COLO829 (cell line): ENCODE measurements around the gene TMEM100.

Experiments
- DNase-seq: peaks from one replicate; pipeline ENCODE4 v3.0.0; 2012; ENCODE audit warnings: low spot score

TMEM100 gene

GRCh38 chr17:55743103-55743679, 20.5 kb upstream of the TMEM100 start:
- DNase-seq = peak; percentile 46

- DNase-seq = no peak
Observed at GRCh38 chr17:55742272-55743102, 19.8 kb upstream of the TMEM100 start.

GRCh38 chr17:55741356-55741700, 18.7 kb upstream of the TMEM100 start:
- no peak for DNase-seq

- peak; percentile 86 for DNase-seq
Observed at GRCh38 chr17:55740511-55741355, 18.1 kb upstream of the TMEM100 start.

GRCh38 chr17:55737976-55738501, 15.4 kb upstream of the TMEM100 start:
- no peak for DNase-seq

- DNase-seq = peak; percentile 49
Observed at GRCh38 chr17:55735731-55736405, 13.2 kb upstream of the TMEM100 start.

GRCh38 chr17:55734128-55734781, 11.6 kb upstream of the TMEM100 start:
- DNase-seq = no peak

GRCh38 chr17:55731586-55732250, 9.1 kb upstream of the TMEM100 start:
- no peak for DNase-seq

- DNase-seq = no peak
Observed at GRCh38 chr17:55730808-55731207, 8.1 kb upstream of the TMEM100 start.

- no peak for DNase-seq
Observed at GRCh38 chr17:55730380-55730779, 7.7 kb upstream of the TMEM100 start.

GRCh38 chr17:55729484-55729883, 6.8 kb upstream of the TMEM100 start:
- DNase-seq = no peak

- no peak for DNase-seq
Observed at GRCh38 chr17:55728833-55729232, 6.2 kb upstream of the TMEM100 start.

GRCh38 chr17:55728361-55728760, 5.7 kb upstream of the TMEM100 start:
- DNase-seq = no peak

GRCh38 chr17:55727920-55728319, 5.3 kb upstream of the TMEM100 start:
- DNase-seq = no peak

- DNase-seq = no peak
Observed at GRCh38 chr17:55727275-55727674, 4.6 kb upstream of the TMEM100 start.

- no peak for DNase-seq
Observed at GRCh38 chr17:55726440-55726839, 3.8 kb upstream of the TMEM100 start.

- DNase-seq = no peak
Observed at GRCh38 chr17:55723488-55723848, 804 bp upstream of the TMEM100 start.

GRCh38 chr17:55722016-55722736, 488 bp downstream of the TMEM100 start:
- DNase-seq = no peak

- DNase-seq = no peak
Observed at GRCh38 chr17:55720919-55721836, 1.5 kb downstream of the TMEM100 start.
